ENCODE measurements around the gene KCNK10.

KCNK10 gene

GRCh38 chr14:88286309-88286708, 36.8 kb downstream of the KCNK10 start:
- no peak overlapping the region for H3K4me3 ChIP-seq (ENCODE audit: control insufficient read depth, low read depth, low read length)
- DNase-seq (ENCODE audit: low read depth) = no peak

GRCh38 chr14:88281447-88281846, 41.6 kb downstream of the KCNK10 start:
- DNase-seq (ENCODE audit: low read depth) = no peak
- H3K4me3 ChIP-seq (ENCODE audit: control insufficient read depth, low read depth, low read length) = no peak overlapping the region
- TF ChIP-seq CTCF (IDR thresholded peaks at IDR 0.05; ENCODE audit: control insufficient read depth, insufficient read depth, low read depth, low read length, missing control alignments) = no peak

More at GRCh38 chr14:88286309-88286708, 36.8 kb downstream of the KCNK10 start:
- TF ChIP-seq CTCF (IDR thresholded peaks at IDR 0.05; ENCODE audit: control insufficient read depth, insufficient read depth, low read depth, low read length, missing control alignments) = no peak

GRCh38 chr14:88276923-88277596, 46.0 kb downstream of the KCNK10 start:
- no peak overlapping the region for H3K4me3 ChIP-seq (ENCODE audit: control insufficient read depth, low read depth, low read length)
- DNase-seq (ENCODE audit: low read depth) = no peak
- no peak for TF ChIP-seq CTCF (IDR thresholded peaks at IDR 0.05; ENCODE audit: control insufficient read depth, insufficient read depth, low read depth, low read length, missing control alignments)

GRCh38 chr14:88272390-88273269, 50.4 kb downstream of the KCNK10 start:
- no peak overlapping the region for H3K4me3 ChIP-seq (ENCODE audit: control insufficient read depth, low read depth, low read length)
- DNase-seq (ENCODE audit: low read depth) = no peak
- no peak for TF ChIP-seq CTCF (IDR thresholded peaks at IDR 0.05; ENCODE audit: control insufficient read depth, insufficient read depth, low read depth, low read length, missing control alignments)

GRCh38 chr14:88271205-88271604, 51.9 kb downstream of the KCNK10 start:
- TF ChIP-seq CTCF (IDR thresholded peaks at IDR 0.05; ENCODE audit: control insufficient read depth, insufficient read depth, low read depth, low read length, missing control alignments) = no peak
- H3K4me3 ChIP-seq (ENCODE audit: control insufficient read depth, low read depth, low read length) = no peak overlapping the region
- DNase-seq (ENCODE audit: low read depth) = no peak

- TF ChIP-seq CTCF (IDR thresholded peaks at IDR 0.05; ENCODE audit: control insufficient read depth, insufficient read depth, low read depth, low read length, missing control alignments) = no peak
- H3K4me3 ChIP-seq (ENCODE audit: control insufficient read depth, low read depth, low read length) = no peak overlapping the region
- DNase-seq (ENCODE audit: low read depth) = no peak
Measured at GRCh38 chr14:88270776-88271175, 52.3 kb downstream of the KCNK10 start.

All from AG09309 (cell line).